D721Med (cell line): ENCODE data around the gene CACYBP.

Experiments used
- DNase-seq: peaks from one replicate; pipeline ENCODE4 v3.0.0; 2011; ENCODE audit warnings: low spot score; ENCODE audit not compliant: insufficient read length
- FAIRE-seq: peaks from 2 replicates; lab custom pipeline; 2011; peaks lifted over from hg19 to GRCh38; lab: Jason Lieb, UNC
- TF ChIP-seq, protein P1 (sequence below): IDR thresholded peaks from 2 replicates; pipeline ENCODE4 v1.5.1; 2012; ENCODE audit warnings: mild to moderate bottlenecking, control low read depth; ENCODE audit not compliant: insufficient read depth; ENCODE audit errors: missing control alignments

The CACYBP gene

GRCh38 chr1:174957829-174958228, 41.9 kb upstream of the CACYBP start:
- FAIRE-seq: no peak
- no peak for DNase-seq
- TF ChIP-seq, protein P1, sequence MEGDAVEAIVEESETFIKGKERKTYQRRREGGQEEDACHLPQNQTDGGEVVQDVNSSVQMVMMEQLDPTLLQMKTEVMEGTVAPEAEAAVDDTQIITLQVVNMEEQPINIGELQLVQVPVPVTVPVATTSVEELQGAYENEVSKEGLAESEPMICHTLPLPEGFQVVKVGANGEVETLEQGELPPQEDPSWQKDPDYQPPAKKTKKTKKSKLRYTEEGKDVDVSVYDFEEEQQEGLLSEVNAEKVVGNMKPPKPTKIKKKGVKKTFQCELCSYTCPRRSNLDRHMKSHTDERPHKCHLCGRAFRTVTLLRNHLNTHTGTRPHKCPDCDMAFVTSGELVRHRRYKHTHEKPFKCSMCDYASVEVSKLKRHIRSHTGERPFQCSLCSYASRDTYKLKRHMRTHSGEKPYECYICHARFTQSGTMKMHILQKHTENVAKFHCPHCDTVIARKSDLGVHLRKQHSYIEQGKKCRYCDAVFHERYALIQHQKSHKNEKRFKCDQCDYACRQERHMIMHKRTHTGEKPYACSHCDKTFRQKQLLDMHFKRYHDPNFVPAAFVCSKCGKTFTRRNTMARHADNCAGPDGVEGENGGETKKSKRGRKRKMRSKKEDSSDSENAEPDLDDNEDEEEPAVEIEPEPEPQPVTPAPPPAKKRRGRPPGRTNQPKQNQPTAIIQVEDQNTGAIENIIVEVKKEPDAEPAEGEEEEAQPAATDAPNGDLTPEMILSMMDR: no peak

DNA sequence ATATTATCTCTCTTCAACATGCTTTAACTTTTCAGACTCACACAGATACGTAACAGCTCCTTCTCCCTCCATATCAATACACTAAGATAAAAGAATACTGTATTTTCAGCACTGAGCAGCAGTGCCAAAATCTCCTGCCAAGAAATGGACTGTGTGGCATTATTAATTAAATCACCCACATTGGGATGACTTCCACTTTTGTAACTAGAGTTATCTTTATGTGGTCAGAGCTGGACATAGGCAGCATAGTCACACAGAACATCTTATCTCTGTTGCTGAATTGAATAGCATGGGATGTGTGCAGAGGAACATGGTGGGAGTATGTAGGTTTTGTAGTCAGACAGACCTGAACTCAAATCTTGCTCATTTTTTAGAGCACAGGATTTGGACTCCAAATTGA, 41.4 kb upstream of the CACYBP start:
- DNase-seq: no peak
- TF ChIP-seq, protein P1: no peak
- FAIRE-seq: no peak

DNA sequence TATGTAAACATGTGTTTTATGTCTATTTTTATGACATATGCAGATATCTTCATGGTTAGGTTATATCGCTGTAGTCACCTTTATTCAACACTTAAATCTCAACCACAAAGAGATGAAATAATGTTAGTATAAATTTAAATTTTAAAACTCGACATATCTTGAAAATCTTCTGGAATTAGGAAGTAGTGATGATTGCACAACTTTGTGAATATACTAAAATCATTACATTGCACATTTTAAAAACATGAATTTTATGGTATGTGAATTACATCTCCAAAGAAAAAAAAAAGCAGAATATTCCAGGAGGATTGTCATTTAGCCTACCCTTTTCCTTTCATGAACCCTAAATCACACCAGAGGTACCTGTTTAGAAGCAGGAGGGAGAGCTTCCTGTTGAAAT, 39.4 kb upstream of the CACYBP start:
- FAIRE-seq (no peak), DNase-seq (no peak)
- TF ChIP-seq, protein P1: no peak

GRCh38 chr1:174963529-174964125, 36.1 kb upstream of the CACYBP start:
- FAIRE-seq (no peak), DNase-seq (no peak)
- TF ChIP-seq, protein P1: no peak

- DNase-seq (no peak), FAIRE-seq (no peak)
- TF ChIP-seq, protein P1: no peak
These were observed 35.3 kb upstream of the CACYBP start for GRCh38 chr1:174964261-174964971.

DNA sequence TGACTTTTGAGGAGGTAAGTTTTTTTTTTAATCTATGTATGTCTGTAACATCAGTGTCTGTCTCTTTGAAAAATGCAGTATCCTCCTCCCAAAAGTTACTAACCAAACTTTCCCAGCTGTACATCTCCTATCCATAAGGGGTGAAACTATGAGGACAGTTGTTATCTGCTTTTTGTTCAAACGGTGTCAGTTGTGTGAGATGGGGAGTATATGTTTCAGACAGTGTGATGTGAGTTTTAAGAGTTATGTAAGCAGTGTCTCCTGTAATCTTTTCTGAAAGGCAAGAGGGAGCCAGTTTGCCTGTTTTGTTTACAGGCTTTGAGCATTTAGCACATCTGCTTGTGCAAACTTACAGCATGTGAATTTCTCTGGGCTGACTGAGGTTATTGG, 34.8 kb upstream of the CACYBP start:
- FAIRE-seq (no peak), DNase-seq (no peak)
- TF ChIP-seq, protein P1: no peak
